Hematopoietic multipotent progenitor cell treated with erythropoietin and hydrocortisone succinate and interleukin-3 and kit ligand, for 17 days (in vitro differentiated cells): ENCODE results near the gene SEPTIN11.

Experiments used
- DNase-seq: peaks from one replicate; pipeline ENCODE4 v3.0.0-alpha.2; 2015; ENCODE audit warnings: low spot score

Gene SEPTIN11

DNA sequence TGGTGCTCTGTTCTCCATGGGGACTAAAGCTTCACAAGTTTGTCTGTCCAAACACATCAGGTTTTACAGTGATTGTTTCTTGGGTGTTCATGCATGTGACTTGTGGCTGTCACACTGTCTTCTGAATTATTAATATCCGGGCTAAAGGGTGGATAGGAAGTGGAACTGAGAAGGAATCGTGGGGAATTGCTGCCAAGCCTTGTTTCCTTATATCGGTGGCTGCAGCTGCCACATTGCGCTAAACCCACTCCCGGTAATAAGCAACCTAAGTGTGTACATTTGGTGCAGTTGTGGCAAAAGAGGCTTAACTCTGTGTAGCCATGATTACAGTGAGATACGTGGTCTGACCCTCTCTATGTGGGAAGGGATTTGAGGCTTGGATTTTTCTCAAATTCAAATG, 30.7 kb downstream of the SEPTIN11 start:
- DNase-seq: no peak

DNA sequence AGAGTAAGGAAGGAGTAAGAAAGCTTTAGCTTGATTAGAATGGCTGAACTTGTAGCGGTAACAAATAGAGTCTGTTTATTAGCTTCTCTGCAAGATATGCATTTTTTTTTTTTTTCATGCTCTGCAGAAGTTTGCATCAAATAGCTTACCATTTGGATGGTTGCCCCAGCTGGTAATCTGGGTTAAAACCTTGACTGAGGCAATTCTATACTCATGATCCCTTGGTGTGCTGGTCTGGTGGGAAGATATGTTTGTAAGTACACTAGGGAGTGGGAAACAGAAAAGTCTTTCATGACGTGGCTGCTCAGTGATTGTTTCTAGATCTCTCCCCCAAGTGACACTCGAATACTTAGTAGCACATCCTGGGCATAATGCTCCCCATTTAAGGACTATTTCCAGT, 32.1 kb downstream of the SEPTIN11 start:
- no peak for DNase-seq

DNA sequence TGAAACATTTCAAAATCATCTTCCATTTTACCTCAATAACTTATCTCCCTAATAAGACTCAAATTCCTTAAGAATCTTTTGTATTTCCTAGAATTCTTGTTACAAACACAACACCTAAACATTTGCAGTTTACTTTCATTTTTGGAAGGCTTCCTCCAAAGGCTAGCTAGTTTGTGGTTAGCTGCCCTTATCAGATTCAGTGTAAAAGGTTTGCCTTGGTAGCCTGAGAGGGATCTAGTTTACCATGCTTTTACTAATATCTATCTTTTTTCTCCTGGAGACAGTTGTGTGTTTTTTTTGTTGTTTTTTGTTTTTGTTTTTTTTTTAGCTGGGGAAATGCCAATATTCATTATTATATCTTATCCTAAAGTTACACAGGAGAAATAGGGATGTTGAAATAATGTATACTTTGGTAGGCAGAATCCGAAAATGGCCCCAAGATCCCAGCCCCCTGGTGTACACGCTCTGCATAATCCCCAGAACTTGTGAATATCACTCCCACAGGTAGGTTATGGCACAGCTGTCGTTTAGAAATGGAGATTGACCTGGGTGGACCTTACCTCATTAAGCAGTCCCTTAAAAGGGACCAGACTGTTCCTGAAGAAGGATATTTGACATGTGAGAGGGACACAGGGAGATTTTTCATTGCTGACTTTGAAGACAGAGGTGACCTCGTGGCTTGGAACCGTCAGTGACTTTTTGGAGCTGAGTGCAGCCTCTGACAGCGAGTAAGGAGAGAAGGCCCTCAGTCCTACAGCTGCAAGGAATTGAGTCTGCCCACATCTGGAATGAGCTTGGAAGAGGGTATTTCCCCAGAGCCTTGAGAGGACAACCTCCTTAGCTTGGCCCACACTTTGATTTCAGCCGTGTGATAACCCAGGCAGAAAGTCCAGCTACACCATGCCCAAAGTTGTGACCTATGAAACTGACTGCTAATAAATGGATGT, 33.4 kb downstream of the SEPTIN11 start:
- DNase-seq: peak; percentile 10

DNA sequence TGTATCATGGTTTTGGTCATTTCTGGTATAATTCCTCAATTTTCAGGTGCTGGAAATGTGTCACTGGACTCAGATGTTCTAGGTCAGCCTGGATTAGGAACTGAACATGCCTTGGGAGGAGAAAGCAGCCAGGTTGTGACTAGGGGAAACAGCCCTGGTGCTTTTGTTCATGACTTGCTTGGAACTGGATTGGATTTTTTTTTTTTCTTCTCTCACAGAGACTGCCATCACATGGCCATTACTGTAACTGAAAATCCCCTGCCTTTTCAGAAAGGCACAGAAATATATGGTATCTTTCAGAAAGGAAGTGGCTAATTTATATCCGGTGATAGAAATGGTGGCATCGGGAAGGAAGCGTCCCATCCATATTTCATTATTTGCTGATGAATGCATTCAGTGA, 34.6 kb downstream of the SEPTIN11 start:
- DNase-seq: no peak

DNA sequence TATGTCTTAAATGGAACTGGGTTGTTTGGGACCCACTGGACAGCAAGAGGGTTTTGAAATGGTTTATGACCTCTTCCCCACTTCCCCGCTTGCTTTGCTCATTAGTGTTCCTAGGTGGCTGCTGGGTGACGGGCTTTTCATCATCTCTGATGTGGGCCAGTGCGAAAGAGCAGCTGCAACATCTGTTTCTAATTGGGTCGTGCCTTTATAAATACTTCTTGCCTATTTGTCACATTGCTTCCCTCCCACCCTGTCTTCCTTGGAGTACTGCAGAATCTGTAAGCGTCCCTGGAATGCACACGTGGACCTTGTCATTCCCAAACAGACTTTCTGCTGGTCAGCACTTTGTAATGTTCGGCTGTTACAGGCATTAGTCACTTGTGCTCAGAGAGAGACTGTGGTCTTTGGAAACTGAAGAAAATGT, 35.2 kb downstream of the SEPTIN11 start:
- DNase-seq: no peak

DNA sequence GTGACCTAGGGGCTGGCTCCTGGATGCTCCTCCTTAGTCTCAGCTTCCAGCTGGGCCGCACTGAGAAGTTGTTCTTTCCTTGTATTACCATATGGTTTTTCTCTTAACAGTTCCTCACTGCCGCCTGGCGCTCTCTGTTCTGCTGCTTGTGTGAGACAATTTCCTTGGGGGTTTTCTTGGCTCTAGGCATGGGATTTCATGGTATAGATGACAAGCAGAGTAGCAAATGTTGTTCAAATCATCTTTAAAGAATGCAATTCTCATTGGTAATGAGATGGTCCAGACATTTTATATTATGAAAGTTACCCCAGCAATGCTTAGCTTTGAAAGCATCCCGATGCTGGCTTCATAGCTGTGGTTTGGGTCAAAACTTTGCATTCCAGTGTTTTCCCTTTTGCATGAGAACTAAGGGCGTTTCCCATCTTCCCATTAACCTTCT, 37.6 kb downstream of the SEPTIN11 start:
- DNase-seq: no peak

DNA sequence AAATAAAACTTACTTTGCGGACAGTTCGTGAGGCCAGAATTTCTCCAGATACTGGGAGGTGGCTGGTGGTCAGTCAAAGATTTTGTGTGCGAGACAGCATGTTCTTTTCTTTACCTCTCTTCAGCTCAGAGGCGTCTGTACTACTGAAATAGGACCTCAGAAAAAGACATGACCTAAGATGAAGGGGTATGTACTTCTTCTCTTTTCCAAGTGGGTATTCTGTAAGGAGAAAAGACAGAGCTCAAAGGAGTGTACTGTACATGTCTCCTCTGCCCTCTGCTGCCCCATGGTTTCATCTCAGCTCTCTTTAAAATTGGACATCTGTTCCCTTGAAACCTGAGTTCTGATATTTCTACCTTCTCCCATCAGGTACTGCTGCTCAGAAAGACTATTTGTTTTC, 38.1 kb downstream of the SEPTIN11 start:
- DNase-seq: no peak

DNA sequence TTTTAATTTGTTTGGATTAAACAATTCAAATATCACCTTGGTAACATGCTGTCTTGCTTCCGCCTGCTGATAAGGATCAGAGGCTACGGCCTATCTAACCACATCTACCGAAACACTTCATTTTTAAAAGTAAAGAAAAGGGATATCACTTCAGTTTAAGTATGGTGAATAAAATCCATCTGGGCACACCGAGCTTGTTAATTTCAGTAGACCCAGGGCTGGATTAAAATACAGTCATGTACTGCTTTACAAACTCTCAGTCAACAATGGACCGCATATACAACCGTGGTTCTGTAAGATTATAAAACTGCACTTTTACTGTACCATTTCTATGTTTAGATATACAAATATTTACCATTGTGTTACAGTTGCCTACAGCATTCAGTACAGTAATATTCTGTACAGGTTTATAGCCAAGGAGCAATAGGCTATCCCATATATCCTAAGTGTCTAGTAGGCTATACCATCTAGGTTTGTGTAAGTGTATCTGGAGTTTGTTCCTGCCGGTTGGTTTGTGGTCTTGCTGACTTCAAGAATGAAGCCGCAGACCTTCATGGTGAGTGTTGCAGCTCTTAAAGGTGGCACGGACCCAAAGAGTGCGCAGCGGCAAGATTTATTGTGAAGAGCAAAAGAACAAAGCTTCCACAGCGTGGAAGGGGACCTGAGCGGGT, 40.0 kb downstream of the SEPTIN11 start:
- no peak for DNase-seq

DNA sequence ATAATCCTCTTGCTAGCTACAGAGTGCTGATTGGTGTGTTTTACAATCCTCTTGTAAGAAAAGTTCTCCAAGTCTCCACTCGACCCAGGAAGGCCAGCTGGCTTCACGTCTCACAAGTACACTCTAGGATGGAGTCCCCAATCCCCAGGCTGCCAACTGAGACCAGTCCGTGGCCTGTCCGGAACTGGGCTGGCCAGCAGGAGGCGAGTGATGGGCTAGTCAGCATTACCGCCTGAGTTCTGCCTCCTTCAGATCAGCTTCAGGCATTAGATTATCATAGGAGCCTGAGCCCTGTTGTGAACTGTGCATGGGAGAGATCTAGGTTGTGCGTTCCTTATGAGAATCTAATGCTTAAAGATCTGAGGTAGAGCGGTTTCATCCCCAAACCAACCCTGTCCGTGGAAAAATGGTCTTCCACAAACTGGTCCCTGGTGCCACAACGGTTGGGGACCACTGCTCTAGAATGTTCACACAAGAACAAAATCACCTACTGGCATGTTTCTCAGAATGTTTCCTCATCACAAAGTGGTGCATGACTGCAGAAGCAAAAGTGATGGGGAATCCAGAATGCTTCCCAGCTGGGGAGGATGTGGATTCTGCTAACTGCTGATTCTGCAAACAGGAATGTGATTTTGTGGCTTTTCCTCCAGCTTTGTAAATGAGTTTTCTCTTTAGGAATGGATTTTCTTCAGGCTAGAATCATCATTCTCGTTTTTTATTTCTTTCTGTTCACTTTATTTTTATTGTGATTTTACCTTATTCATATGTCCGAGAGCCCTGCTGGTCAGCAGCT, 40.9 kb downstream of the SEPTIN11 start:
- no peak for DNase-seq

DNA sequence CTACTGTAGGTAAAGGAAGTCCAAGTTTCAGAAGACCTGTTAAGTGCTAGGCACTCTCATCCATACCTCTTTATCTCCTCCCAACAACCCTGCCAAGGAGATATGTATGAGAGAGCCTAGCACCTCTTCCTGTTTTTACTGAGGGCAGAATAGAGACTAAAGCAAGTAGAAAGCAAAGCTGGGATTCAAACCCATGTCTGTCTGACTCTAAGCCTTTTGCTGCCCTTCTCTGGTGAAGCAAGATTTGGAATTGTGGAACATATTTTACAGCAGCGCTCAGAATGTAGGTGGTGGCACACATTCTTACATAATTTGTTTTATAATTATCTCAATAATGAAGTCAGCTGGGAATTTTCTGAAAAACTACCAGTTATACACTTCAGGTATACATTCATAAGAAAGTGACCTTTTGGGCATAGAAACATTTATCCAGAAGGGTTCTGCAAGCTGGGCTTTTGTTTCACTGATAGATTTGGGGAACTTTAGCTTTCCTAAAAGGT, 41.7 kb downstream of the SEPTIN11 start:
- DNase-seq: no peak

DNA sequence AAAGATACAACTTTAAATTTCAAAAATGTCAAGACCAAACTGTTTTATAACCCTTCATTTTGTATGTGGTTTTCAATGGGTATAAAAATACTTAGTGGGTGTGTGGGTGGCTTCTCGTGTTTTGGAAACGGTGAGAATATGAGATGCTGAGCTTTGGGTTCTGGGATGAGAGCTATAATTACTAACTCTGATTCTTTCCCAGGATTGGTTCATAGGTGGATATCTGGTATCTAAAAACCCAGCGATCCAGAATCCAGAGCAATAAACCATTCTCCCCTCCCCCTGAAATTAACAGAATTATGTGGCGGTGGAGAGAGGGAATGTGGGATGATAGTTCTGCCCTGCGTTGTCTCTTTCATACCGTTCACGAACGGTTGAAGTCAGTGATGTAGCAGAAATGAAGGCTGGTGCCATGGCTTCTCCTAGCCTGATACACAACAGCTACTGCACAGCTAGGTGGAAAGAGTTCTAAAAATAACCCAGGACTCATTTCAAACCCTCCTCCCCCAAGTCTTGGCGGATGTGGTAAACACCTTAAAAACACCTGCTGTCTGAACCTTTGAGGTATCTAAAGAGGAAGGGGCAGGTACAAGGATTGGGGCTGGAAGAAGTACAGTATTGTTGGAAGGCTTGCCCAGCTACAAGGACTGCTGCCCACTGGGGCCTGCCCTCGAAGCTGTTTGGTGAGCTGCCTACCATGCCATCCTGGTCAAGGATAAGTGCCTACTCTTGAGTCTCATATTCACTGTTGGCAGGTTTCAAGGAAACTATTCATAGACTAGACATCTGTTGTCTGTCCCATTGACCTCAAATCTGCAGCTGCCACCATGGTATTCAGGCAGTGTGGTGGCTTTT, 44.5 kb downstream of the SEPTIN11 start:
- no peak for DNase-seq

DNA sequence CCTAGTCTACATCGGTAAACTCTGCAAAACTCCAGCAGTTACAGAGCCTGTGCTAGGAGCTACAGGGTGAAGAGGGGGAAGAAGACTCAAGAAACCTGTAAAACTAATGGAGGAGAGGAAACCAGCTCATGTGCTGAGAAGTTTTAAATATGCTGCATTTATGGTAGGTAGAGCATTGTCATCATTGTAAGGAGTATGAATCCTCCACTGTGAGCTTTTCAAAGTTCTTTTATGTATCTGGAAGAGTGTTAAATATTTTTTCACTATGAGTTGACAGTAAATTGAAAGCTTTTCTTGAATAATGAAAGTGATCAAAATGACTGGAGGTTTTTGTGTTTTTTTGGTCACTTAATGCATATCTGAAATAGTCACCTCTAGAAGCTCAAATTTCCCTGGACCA, 46.2 kb downstream of the SEPTIN11 start:
- DNase-seq: no peak

DNA sequence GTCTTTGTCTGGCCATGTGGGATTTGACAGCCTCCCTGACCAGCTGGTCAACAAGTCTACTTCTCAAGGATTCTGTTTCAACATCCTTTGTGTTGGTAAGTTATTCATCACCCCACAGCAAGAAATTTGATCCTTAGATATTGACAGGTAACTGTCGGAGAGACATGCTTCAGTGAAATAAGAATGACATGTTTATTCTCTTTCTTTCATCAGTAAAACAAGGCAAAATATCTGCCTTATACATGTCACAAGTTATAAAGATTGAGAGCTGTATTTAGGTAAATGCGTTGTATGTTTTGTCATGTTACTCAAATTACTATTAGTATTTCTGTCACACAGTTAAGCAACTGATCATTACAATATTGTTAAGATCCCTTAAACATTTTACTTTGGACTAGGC, 46.9 kb downstream of the SEPTIN11 start:
- DNase-seq: no peak

DNA sequence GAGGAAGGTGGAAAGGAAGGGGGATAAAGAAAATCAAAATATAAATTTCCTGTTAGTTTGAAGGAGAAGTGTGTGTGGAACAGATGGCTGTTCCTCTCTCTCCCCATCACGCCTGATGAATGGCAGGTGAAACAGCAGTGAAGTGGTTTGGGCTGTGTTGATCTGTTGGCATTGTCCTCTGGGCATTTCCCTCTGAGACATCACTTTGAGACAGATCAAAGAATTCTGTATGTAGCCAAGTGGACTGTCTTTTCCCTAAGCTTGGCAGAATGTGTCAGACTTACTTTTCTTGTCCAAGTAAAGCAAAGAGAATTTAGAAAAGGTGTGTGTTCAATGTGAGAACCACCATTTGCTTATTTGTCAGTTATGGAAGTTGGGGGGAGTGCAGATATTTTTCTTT, 47.5 kb downstream of the SEPTIN11 start:
- DNase-seq: no peak

DNA sequence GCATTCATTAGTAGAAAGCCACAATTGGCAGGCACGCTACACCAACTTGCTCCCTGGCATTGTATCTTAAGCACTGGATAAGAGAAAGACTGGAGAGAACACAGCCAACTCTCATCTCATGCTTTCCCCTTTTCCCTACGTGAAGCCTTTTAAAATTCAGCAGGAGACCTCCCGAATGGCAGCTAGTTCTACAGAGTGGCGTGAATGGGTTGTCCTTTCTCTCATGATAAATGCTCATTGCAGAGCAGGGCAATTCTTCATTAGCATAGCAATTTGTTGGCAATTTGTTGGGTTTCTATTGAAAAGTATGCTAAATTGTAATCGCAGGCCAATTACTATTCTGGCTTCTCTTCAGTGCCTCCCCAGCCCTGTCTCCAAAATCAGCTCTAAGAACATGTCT, 48.0 kb downstream of the SEPTIN11 start:
- no peak for DNase-seq

DNA sequence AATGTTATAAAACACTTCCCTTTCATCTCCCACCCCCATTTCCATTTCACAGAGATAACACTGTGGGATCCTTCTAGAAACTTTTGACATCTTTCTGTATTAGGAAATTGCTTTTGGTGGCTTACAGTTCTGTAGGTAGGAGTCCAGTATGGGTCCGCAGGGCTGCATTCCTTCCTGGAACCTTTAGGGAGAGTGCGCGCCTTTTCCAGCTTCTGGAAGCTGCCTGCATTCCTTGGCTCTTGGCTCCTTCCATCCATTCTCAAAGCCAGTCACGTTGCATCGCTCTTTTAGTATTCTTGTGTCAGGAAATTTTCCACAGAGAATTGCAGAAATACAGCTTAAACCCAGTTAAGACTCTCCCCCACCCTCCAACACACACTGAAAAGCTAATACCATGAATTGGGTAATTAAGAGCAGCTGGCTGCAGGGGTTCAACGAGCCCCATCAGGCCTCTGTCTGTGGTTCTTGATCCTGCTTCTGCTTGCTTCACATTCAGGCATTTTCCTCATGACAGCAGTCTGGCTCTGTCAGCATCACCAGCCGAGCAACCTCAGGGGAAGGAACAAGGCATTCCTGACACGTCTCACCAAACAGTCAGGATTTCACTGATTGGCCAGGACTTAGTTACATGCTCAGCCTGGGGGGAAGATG, 48.8 kb downstream of the SEPTIN11 start:
- no peak for DNase-seq
